ENCODE data around the gene TADA2B.

TADA2B gene

GRCh38 chr4:7000421-7001176, 42.6 kb upstream of the TADA2B start:
- no peak overlapping the region for H3K27ac ChIP-seq (ENCODE audit: low read depth, low read length, poor library complexity, severe bottlenecking)
- no peak overlapping the region for H3K9ac ChIP-seq (ENCODE audit: low read length)
- no peaks in the 10 kb centered on the region for H3K9me2 ChIP-seq (ENCODE audit: low read depth, low read length)
- H3K4me3 ChIP-seq (ENCODE audit: low read depth, low read length, poor library complexity, severe bottlenecking): no peak overlapping the region
- no peaks in the 10 kb centered on the region for H3K79me2 ChIP-seq (ENCODE audit: insufficient read depth, low read length)
- no peak for TF ChIP-seq CTCF (IDR thresholded peaks at IDR 0.05; ENCODE audit: low read length)
- TF ChIP-seq EZH2 (IDR thresholded peaks at IDR 0.05; ENCODE audit: borderline replicate concordance, low read length): no peak
- H3K4me2 ChIP-seq (ENCODE audit: low read length): no peak overlapping the region
- H4K20me1 ChIP-seq (ENCODE audit: insufficient read depth, low read length): no peaks in the 10 kb centered on the region
- no peaks in the 10 kb centered on the region for H3K27me3 ChIP-seq (ENCODE audit: insufficient read depth, low read length)
- no peak overlapping the region for H2AFZ ChIP-seq (ENCODE audit: low read length)
- H3K4me1 ChIP-seq (ENCODE audit: insufficient read depth, low read length, severe bottlenecking): no peaks in the 10 kb centered on the region
- no peaks in the 10 kb centered on the region for H3K9me3 ChIP-seq (ENCODE audit: low read length)
- H3F3A ChIP-seq (ENCODE audit: insufficient read depth, low read length): no peaks in the 10 kb centered on the region
- H3K36me3 ChIP-seq (ENCODE audit: insufficient read depth, low read length): peaks cover 38% of the 10 kb centered on the region

- H3K4me1 ChIP-seq (ENCODE audit: insufficient read depth, low read length, severe bottlenecking): no peaks in the 10 kb centered on the region
- no peak overlapping the region for H3K27ac ChIP-seq (ENCODE audit: low read depth, low read length, poor library complexity, severe bottlenecking)
- no peaks in the 10 kb centered on the region for H3F3A ChIP-seq (ENCODE audit: insufficient read depth, low read length)
- H3K79me2 ChIP-seq (ENCODE audit: insufficient read depth, low read length): no peaks in the 10 kb centered on the region
- no peak overlapping the region for H2AFZ ChIP-seq (ENCODE audit: low read length)
- H3K4me3 ChIP-seq (ENCODE audit: low read depth, low read length, poor library complexity, severe bottlenecking): no peak overlapping the region
- H3K36me3 ChIP-seq (ENCODE audit: insufficient read depth, low read length): peaks cover 36% of the 10 kb centered on the region
- H3K9ac ChIP-seq (ENCODE audit: low read length): no peak overlapping the region
- no peaks in the 10 kb centered on the region for H3K9me2 ChIP-seq (ENCODE audit: low read depth, low read length)
- no peak for TF ChIP-seq EZH2 (IDR thresholded peaks at IDR 0.05; ENCODE audit: borderline replicate concordance, low read length)
- TF ChIP-seq CTCF (IDR thresholded peaks at IDR 0.05; ENCODE audit: low read length): no peak
- no peaks in the 10 kb centered on the region for H4K20me1 ChIP-seq (ENCODE audit: insufficient read depth, low read length)
- H3K4me2 ChIP-seq (ENCODE audit: low read length): no peak overlapping the region
- no peaks in the 10 kb centered on the region for H3K9me3 ChIP-seq (ENCODE audit: low read length)
- no peaks in the 10 kb centered on the region for H3K27me3 ChIP-seq (ENCODE audit: insufficient read depth, low read length)
These were observed 41.9 kb upstream of the TADA2B start for GRCh38 chr4:7001271-7001670.

GRCh38 chr4:7002336-7002735, 40.8 kb upstream of the TADA2B start:
- H3K27me3 ChIP-seq (ENCODE audit: insufficient read depth, low read length): no peaks in the 10 kb centered on the region
- H3K9me2 ChIP-seq (ENCODE audit: low read depth, low read length): no peaks in the 10 kb centered on the region
- no peak overlapping the region for H3K9ac ChIP-seq (ENCODE audit: low read length)
- peaks cover 35% of the 10 kb centered on the region for H3K36me3 ChIP-seq (ENCODE audit: insufficient read depth, low read length)
- no peaks in the 10 kb centered on the region for H4K20me1 ChIP-seq (ENCODE audit: insufficient read depth, low read length)
- H3K4me2 ChIP-seq (ENCODE audit: low read length): no peak overlapping the region
- no peaks in the 10 kb centered on the region for H3F3A ChIP-seq (ENCODE audit: insufficient read depth, low read length)
- H2AFZ ChIP-seq (ENCODE audit: low read length): no peak overlapping the region
- no peaks in the 10 kb centered on the region for H3K9me3 ChIP-seq (ENCODE audit: low read length)
- H3K4me1 ChIP-seq (ENCODE audit: insufficient read depth, low read length, severe bottlenecking): no peaks in the 10 kb centered on the region
- TF ChIP-seq CTCF (IDR thresholded peaks at IDR 0.05; ENCODE audit: low read length) (no peak), EZH2 (IDR thresholded peaks at IDR 0.05; ENCODE audit: borderline replicate concordance, low read length) (no peak)
- H3K27ac ChIP-seq (ENCODE audit: low read depth, low read length, poor library complexity, severe bottlenecking): no peak overlapping the region
- no peak overlapping the region for H3K4me3 ChIP-seq (ENCODE audit: low read depth, low read length, poor library complexity, severe bottlenecking)
- no peaks in the 10 kb centered on the region for H3K79me2 ChIP-seq (ENCODE audit: insufficient read depth, low read length)

Data from OCI-LY1 (cell line).